GM21529 (cell line): ENCODE measurements around the gene PLEK2.
"Not testable (repeated sequence)": the region's sequence is repeated elsewhere in the genome, so short reads cannot be mapped to it uniquely, and the experiment has no call there.

Source experiments
- ATAC-seq: cut with Tn5 transposase; IDR thresholded peaks from one replicate; pipeline ENCODE4 v1.9.1; 2021; ENCODE audit not compliant: unreplicated experiment

Gene PLEK2

DNA sequence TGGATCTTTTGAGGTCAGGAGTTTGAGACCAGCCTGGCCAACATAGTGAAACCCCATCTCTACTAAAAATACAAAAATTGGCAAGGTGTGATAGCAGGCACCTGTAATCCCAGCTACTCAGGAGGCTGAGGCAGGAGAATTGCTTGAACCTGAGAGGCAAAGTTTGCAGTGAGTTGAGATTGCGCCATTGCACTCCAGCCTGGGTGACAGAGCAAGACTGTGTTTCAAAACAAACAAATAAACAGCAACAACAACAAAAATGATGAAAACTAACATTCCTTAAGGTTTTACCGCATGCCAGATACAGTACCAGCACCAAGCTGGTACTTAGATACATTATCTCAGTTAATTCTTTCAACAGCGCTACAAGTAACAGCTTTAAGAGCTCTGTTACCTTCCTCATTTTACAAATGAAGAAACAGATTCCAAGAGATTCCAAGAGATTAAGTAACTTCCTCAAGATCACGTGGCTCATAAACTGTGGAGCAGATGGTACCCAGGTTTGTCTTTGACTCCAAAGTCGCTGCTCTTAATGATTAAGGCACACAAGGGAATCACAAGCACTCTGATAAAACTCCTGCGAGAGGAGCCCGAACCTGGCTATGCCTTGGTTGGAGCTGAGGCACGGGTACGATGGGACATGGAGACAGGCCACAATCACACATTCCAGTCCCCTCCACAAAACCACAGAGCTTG, 17.7 kb upstream of the PLEK2 start:
- ATAC-seq, result no peak

DNA sequence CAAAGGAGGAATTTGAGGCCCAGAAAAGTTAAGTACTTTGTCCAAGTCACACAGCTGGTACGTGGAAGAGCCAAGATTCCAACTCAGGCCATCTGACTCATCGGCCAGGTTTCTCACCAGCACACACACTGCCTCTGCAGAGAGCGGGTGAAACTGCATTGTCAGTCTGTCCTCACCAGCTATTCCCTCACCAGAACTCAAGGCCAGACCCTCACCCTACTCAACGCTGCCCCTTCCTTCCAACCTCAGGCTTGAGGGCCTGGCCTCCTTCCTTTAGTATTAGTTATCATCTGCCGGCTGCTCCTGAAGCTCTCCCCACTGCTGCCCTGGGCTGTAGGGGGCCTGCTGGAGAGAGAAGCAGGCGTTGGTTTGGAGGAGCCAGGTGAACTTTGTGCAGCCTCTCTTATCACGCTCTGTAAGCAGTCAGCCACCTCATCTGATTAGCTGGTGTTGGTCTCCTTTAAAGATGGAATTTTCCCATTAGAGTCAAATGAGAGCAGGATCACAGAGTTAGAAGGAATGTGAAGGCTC, 16.6 kb upstream of the PLEK2 start:
- no peak for ATAC-seq

DNA sequence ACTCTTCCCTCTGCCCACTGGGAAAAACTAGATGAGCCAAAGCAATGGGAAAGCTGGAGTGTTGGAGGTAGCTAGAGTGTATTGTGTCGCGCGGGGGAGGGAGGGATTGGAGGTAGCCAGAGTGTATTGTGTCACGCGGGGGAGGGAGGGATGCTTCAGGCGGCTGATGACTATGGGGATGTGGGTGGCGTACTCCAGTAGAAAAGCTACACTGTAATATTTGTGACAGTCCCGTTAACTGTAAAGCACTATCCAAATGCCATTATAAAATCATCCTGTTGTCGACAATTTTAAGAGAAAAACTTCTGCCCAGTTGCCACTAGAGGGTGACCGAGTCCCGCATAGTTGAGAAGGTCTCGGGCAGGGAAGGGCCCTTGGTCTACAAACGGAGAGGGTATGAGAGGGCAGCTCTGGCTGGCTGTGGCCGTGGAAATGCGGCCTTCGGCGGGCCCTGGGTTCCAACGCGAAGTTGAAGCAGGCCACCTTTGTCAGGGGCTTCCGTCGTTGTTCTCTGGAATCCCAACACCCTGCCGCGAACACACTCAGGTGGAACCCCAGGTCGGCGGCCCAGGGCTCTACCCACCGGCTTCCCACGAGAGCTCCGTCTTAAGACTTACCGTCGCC, 15.1 kb upstream of the PLEK2 start:
- ATAC-seq, result no peak

DNA sequence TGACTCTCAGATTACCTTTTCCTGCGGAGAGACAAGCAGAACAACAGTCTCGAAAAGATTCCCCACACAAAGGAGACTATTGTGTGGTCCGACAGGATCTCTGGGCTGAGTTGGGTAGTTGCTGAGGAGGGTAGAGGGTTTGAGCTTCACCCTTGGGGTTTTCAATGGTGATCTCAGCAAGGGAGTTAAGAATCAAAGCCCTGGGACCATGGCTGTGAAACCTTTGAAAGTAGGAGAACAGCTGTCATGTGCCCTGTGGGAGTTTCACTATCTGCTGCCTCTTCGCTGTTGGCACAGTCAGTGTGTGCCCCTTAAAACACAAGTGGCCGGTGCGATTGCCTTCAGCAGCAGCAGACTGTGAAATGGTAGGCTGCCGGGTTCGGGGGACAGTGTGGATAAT, 14.2 kb upstream of the PLEK2 start:
- ATAC-seq, result no peak

DNA sequence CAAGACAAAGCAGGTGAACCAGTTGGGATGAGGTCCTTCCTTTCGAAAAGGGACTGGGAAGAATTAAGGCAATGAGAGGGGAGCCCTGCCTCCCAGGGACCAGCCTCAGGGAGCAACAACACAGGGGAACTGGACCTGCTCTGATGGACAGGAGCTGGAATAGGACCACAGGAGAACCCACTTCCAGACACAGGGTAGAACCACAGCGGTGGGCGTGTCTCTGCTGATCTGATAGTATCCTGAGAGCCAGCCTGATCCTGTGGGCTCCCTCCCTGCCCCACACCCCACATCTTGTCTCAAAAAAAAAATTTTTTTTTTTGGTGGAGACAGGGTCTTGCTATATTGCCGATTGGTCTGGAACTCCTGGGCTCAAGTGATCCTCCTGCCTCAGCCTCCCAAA, 13.6 kb upstream of the PLEK2 start:
- no peak for ATAC-seq

DNA sequence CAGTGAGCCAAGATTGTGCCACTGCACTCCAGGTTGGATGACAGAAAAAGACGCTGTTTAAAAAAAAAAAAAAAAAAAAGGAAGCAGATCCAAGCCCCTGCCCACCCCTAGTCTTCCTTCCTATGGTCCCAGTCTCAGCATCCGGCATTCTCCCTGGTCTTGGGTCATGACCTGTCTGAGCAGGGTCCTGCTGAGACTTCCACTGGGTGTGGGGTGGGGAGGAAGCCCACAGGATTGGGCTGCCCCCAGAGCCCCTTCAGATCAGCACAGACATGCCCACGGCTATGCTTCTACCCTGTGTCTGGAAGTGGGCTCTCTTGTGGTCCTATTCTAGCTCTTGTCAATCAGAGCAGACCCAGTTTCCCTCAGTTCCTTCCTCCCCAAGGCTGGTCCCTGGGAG, 12.6 kb upstream of the PLEK2 start:
- no peak for ATAC-seq

DNA sequence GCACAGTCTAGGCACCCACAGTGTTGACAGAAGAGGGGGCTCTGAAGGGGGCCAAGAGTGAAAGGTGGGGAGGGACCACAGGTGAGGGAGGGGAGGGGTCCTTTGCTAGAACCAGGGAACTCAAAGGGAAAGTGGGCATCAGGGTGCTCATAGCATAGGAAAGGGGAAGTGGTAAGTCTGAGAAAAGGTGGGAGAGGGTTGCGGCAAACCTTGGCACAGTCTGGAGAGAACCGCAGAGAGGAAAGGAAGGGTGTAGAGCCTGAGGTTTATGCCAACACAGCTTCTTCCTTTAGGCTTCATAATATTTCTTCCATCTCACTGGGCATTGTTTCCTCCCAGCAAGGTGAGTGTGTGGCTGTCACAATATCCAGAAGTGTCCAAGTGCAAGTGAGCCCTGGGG, 11.5 kb upstream of the PLEK2 start:
- no peak for ATAC-seq

DNA sequence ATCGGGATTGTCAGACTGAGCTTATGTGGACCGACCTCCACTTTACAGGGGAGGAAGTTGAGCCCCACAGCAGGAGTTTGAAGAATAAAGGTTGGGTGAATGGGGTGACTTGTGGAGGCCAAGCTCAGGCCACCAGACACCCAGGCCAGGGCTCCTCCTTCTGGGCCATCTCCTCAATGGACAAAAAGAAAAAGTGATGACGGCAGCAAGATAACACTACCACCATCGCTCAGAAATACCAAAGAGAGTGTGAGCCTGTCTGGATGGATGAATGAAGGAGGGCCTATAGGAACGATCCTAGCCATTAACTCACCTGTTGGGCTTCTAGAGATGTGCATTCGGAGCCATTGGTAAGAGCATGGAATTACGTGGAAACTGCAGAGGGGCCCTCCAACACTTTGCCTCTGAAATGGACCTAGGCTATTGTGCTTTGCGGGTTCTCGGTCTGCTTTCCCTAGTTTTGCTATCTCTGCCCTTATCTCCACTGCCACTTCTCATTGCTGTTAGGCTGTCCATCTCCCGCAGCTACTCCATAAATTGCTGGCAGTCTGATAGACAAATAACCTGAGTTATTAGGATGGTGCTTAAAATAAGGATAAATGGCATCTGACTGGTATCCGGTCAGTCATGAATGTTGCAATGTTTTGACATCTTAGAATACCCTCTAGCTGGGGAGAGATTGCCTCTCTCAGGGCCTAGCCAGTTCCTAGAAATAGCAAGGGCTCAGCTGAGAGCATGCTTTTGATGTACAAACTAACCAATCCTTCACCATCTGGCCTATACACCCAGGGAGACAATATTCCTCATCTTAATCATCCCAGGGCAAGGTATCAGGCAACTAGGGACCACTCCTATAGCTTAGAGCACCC, 9.6 kb upstream of the PLEK2 start:
- no peak for ATAC-seq

DNA sequence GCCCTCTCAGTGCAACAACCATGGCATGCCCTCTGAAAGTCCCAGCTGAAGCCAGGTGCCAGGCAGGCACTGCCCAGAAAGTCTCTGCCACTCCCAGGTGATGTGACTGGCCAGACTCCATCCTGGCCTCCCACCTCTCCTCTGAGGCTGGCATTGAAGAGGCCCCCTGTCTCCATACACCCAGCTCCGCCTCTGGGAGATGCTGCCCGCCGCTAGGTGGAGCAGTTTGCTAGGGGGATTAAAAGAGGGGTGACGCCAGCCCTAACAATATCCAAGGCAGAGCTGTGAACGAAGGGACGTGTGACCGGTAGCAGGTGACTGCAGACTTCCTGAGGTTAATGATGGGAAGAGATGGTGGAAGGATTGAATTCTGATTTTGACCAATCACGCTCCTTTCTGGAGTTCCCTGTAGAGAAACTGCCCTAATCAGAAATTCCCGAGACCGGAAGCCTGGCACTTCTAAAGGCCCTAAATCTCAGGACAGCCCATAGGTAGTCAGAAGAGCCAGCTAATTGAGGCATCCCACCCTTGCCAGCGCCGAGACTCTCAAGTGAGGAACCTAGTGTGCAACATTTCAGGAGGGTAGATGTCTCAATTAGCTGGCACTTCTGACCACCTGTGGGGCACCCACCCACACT, 8.3 kb upstream of the PLEK2 start:
- ATAC-seq, result no peak

DNA sequence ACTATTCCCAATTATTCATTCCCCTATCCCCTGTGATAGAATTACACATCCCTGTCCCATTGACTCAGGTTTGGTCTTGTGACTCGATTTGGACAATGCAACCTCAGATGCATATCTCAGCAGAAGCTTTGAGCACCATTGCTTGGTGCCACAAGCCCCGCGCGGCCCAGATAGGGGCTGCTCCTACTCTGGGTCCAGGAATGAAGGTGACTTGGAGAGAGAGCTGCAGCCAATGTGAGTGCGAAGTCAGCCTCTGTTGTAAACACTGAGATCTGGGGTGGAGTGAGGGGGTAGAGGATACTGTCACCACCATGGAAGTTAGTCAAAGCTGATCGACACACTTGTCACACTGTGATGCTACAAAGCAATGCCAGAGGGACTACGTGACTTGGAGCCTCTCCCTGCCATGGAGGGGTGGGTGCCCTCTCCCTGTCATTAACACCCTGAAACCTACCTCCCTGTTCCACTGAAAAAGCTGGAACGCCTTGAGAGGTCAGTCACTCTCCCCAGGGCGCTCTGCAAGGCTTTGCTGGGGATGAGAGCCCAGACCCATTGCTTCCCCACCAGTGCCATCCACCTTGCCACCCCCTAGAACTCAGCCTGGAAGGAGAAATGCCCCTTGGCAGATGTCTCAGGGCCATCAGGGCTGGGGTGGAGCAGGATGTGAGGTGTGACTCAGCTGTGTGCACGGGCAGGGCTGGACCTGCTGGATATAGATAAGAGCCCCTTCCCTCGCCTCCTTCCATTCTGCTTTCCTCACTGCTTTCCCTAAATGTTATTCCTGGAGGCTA, 6.6 kb upstream of the PLEK2 start:
- no peak for ATAC-seq

DNA sequence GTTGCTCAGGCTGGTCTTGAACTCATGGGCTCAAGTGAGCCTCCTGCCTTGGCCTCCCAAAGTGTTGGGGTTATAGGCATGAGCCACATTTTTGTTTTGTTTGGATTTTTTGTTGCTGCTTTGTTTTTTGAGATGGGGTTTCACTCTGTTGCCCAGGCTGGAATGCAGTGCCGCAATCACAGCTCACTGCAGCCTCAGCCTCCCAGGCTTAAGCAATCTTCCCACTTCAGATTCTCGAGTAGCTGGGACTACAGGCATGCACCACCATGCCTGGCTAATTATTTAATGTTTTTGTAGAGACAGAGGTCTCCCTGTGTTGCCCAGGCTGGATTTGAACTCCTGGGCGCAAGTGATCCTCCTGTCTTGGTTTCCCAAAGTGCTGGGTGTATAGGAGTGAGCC, 5.7 kb upstream of the PLEK2 start:
- no peak for ATAC-seq

DNA sequence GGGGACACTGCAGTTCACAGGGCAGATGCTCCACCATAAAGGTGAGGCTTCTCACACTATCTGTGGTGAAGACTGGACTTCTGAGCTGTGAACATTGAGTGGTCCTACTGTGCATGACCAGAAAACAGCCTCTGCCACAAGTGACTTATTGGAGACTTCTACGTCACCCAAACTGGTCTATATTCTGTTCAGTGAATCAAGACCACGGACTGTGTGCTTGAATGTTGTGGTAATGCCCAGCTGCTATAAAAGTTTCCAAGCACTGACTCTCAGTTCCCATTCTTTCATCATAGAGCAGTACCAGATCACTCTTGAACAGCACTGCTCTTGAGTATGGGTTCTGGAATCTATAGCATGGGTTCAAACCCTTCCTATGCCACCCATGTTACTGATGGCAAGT, 4.8 kb upstream of the PLEK2 start:
- no peak for ATAC-seq

DNA sequence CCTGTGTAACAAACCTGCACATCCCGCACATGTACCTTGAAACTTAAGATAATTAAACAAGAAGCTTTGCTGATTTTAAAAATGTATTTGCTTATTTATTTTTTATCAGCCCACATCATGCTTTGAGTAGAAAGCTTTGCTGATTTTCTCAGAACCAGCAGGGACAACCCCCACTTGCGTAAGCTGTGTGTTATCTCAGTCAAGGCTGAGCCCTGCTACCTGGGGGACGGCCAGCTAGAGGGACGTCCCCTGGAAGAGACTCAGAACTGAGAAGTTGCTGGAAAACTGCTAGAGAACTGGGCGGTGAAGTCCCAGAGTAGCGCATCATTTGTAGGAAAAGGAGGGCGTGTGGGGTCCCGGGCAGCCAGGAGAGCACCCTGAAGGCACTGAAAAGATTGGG, 4.1 kb upstream of the PLEK2 start:
- no peak for ATAC-seq

DNA sequence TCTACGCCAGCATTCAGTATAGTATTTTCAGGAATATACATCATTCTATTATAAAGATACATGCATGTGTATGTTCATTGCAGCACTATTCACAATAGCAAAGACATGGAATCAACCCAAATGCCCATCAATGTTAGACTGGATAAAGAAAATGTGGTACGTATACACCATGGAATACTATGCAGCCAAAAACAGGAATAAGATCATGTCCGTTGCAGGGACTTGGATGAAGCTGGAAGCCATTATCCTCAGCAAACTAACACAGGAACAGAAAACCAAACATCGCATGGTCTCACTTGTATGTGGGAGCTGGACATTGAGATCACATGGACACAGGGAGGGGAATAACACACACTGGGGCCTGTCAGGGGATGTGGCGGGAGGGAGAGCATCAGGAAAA, 3.6 kb upstream of the PLEK2 start:
- ATAC-seq, result not testable (repeated sequence)

DNA sequence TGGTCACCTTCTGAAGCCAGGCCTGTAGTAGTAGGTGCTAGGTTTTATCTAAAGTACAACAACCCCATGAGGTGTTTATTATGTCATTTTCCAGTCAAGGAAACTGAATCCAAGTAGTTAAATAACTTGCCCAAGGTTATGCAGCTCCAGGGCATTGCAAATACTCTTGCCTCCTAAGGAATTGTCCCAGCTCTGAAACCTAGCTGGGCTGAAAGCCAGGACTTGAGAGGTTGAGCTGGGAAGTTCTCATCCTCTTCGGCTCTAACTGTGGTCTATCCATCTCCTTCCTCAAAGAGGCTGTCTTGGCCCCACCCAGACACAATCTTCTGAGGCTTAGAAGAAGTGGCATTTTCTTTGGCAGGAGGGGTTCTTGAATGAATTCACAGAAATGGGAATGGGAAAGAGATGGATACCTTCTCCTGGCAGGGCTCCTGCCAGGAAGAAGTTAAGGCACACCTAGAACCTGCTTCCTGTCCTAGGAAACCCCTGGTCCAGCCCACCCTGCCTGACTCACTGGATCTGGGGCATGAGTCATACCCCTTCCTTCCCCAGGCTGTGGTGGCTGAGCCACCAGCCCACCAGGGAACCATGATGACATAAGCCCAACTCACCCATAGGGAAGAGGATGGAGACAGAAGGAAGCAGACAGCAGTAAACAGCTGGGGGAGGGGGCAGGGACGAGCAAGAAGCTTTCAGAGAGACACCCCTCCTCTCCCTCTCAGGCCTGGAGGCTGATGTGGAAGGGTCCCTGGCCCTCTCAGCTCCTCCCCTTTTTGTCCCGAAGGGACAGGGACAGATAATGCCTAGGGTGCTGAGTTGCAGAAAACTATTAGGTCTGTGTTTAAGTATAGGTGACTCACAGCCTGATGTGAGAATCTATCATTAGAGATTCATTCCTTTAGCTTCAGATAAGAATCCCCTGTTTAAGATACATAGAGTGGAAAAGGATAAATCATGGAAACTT, 2.1 kb upstream of the PLEK2 start:
- ATAC-seq, result no peak

DNA sequence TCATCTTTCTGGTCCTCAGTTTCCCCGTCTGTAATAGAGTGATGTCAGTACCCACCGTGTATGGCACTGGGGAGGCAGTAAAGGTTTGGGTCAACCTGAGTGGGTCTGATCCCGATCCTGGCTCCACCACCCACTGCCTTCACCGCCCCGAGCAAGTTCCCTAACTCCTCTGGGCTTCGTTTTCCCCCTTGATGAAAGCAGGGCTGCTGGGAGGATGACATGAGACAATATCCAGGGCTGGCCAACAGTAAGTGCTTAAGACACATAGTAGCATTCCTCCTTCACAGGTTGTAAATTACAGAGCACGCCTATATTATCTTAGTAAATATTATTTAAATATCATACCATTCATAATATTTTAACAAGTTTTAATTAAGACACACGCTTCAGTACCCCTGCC, 595 bp downstream of the PLEK2 start:
- ATAC-seq, result no peak

DNA sequence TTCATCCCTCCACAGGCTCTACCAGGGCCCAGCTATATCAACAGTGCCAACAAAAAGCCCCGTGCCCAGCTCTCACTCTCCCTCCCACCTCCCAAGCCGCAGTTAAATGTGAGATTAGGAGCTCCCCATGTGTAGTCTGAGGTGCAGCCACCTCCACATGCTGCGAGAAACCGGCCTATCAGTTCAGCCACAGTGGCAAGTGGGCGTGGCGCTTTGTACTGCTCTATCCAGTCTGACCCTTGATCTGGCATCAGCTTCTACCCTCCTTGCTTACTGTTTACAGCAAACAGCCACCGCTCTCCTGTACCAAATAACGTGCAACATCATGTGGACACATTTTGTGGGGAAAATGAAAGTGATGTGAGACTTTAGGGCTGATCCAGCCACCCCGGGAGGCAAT, 1.7 kb downstream of the PLEK2 start:
- no peak for ATAC-seq

DNA sequence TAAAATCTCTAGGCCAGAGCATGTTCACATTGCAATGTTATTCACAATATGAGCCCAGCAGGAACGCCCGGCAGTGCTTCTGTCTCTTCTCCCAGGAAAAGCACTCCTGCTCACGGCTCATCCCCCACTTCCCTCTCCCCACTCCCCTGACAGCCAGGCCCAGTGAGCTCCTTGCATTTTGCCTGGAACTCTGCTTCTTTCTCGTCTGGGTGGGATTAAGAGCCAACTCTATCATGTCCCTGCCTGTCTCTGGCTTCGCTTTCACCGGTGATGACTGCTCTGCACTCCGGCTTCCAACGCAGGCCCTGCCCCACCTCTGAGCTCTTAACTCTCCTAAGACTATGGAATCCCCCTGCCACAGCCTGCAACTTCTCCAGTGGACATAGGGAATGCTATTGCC, 2.5 kb downstream of the PLEK2 start:
- ATAC-seq, result no peak

DNA sequence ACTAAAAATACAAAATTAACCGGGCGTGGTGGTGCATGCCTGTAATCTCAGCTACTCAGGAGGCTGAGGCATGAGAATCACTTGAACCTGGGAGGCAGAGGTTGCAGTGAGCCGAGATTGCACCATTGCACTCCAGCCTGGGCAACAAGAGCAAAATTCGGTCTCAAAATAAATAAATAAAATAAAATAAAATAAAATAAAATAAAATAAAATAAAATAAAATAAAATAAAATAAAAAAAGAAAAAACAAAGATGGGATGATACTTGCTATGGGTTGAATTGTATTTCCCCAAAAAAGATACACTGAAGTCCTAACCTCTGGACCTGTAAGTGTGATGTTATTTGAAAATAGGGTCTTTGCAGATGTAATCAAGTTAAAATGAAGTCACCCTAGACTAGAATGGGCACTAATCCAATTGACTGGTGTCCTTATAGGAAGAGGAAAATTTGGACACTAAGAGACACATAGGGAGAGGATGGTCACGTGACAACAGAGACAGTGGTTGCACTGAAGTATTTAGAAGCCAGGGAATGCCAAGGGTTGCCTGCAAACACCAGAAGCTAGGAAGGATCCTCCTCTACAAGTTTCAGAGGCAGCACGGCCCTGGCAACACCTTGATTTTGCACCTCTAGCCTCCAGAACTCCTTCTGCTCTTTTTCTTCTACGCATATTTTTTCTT, 3.7 kb downstream of the PLEK2 start:
- ATAC-seq, result not testable (repeated sequence)
